ENCODE measurements around the gene TANK. TPM values are rescaled to one million over a fixed set of nuclear protein-coding genes. Genes with fewer than 3 reads are reported as not detected.
A peak's percentile ranks its signal among the peaks of the same experiment; 100 is the strongest.

The TANK gene
- total and polyA plus RNA-seq, 2 of the 13 experiments (the other 11 are each of a cell fraction or from before 2014, with no cell fraction given), result 66.9 to 96.1 TPM

- TF ChIP-seq SMYD3 (CRISPR knock-in tag; IDR thresholded peaks at IDR 0.05), result no peak
- peak; percentile 64; the same call in 1 of the 2 replicates for TF ChIP-seq ZNF503 (CRISPR knock-in tag; IDR thresholded peaks at IDR 0.05)
- TF ChIP-seq, protein P1, sequence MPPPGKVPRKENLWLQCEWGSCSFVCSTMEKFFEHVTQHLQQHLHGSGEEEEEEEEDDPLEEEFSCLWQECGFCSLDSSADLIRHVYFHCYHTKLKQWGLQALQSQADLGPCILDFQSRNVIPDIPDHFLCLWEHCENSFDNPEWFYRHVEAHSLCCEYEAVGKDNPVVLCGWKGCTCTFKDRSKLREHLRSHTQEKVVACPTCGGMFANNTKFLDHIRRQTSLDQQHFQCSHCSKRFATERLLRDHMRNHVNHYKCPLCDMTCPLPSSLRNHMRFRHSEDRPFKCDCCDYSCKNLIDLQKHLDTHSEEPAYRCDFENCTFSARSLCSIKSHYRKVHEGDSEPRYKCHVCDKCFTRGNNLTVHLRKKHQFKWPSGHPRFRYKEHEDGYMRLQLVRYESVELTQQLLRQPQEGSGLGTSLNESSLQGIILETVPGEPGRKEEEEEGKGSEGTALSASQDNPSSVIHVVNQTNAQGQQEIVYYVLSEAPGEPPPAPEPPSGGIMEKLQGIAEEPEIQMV (CRISPR knock-in tag; IDR thresholded peaks at IDR 0.05; ENCODE audit: low read depth), result no peak
- TF ChIP-seq SAP130 (CRISPR knock-in tag; IDR thresholded peaks at IDR 0.05; ENCODE audit: low read depth), result peak; percentile 71
- 0 out of 2 replicates have a peak, but pooled peaks have one; percentile 14 for TF ChIP-seq SP5 (CRISPR knock-in tag; IDR thresholded peaks at IDR 0.05; ENCODE audit: borderline replicate concordance, low read depth)
- peak; percentile 39; the same call in 1 of the 2 replicates for TF ChIP-seq TBX2 (CRISPR knock-in tag; IDR thresholded peaks at IDR 0.05; ENCODE audit: borderline replicate concordance)
- TF ChIP-seq FOSL2 (CRISPR knock-in tag; IDR thresholded peaks at IDR 0.05), result peak; percentile 86
- 0 out of 2 replicates have a peak, but pooled peaks have one; percentile 31 for TF ChIP-seq NFIC (IDR thresholded peaks at IDR 0.05; ENCODE audit: low read length)
- TF ChIP-seq ZNF317 (CRISPR knock-in tag; IDR thresholded peaks at IDR 0.05), result peak; percentile 75; the same call in 1 of the 2 replicates
- TF ChIP-seq, protein P2, sequence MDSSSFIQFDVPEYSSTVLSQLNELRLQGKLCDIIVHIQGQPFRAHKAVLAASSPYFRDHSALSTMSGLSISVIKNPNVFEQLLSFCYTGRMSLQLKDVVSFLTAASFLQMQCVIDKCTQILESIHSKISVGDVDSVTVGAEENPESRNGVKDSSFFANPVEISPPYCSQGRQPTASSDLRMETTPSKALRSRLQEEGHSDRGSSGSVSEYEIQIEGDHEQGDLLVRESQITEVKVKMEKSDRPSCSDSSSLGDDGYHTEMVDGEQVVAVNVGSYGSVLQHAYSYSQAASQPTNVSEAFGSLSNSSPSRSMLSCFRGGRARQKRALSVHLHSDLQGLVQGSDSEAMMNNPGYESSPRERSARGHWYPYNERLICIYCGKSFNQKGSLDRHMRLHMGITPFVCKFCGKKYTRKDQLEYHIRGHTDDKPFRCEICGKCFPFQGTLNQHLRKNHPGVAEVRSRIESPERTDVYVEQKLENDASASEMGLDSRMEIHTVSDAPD (CRISPR knock-in tag; IDR thresholded peaks at IDR 0.05), result no peak
- TF ChIP-seq FOXA3 (CRISPR knock-in tag; IDR thresholded peaks at IDR 0.05), result peak; percentile 80
- TF ChIP-seq TCF7 (IDR thresholded peaks at IDR 0.05; ENCODE audit: low read depth), result peak; percentile 91
- TF ChIP-seq JUN (CRISPR knock-in tag; IDR thresholded peaks at IDR 0.05), result peak; percentile 52; the same call in 1 of the 2 replicates
- peak; percentile 81 for TF ChIP-seq NR2F6 (IDR thresholded peaks at IDR 0.05)
- peak; percentile 77 for TF ChIP-seq NR2F6 (CRISPR knock-in tag; IDR thresholded peaks at IDR 0.05)
- TF ChIP-seq KDM4B (CRISPR knock-in tag; IDR thresholded peaks at IDR 0.05), result no peak
- 0 out of 2 replicates have a peak, but pooled peaks have one; percentile 49 for TF ChIP-seq RCOR2 (CRISPR knock-in tag; IDR thresholded peaks at IDR 0.05)
- no peak for TF ChIP-seq PBX3 (CRISPR knock-in tag; IDR thresholded peaks at IDR 0.05; ENCODE audit: borderline replicate concordance)
- TF ChIP-seq CBFB (CRISPR knock-in tag; IDR thresholded peaks at IDR 0.05), result no peak
- TF ChIP-seq SATB2 (CRISPR knock-in tag; IDR thresholded peaks at IDR 0.05), result no peak
- TF ChIP-seq SOX6 (IDR thresholded peaks at IDR 0.05), result no peak
- peak; percentile 42; the same call in 1 of the 2 replicates for TF ChIP-seq SOX6 (CRISPR knock-in tag; IDR thresholded peaks at IDR 0.05)
- TF ChIP-seq ADNP (CRISPR knock-in tag; IDR thresholded peaks at IDR 0.05), result no peak
- no peak for TF ChIP-seq CBX5 (CRISPR knock-in tag; IDR thresholded peaks at IDR 0.05; ENCODE audit: borderline replicate concordance)
Measured at GRCh38 chr2:161166538-161167409, 6.5 kb downstream of the TANK start (continued).

Data from HepG2 (cell line).